GM18861 (cell line): ENCODE measurements around the gene SYNJ2.

Experiments
- ATAC-seq: cut with Tn5 transposase; IDR thresholded peaks from one replicate; pipeline ENCODE4 v1.9.1; 2021; ENCODE audit not compliant: unreplicated experiment

Gene SYNJ2

GRCh38 chr6:157978021-157978783 lies 3.5 kb upstream of the SYNJ2 start:
- no peak for ATAC-seq

GRCh38 chr6:157980288-157981131 lies 1.2 kb upstream of the SYNJ2 start:
- ATAC-seq, result no peak

- peak; percentile 5 for ATAC-seq
Measured at GRCh38 chr6:157981132-157981394, 600 bp upstream of the SYNJ2 start.

- ATAC-seq, result no peak
Measured at GRCh38 chr6:157982102-157982562, 469 bp downstream of the SYNJ2 start.

- no peak for ATAC-seq
Measured at GRCh38 chr6:157982563-157983405, 1.1 kb downstream of the SYNJ2 start.

- ATAC-seq, result no peak
Measured at GRCh38 chr6:157983406-157984119, 1.9 kb downstream of the SYNJ2 start.

GRCh38 chr6:157984128-157984527 lies 2.5 kb downstream of the SYNJ2 start:
- ATAC-seq, result no peak

- ATAC-seq, result no peak
Measured at GRCh38 chr6:157984686-157985225, 3.1 kb downstream of the SYNJ2 start.

- ATAC-seq, result no peak
Measured at GRCh38 chr6:157985378-157986155, 3.9 kb downstream of the SYNJ2 start.

- no peak for ATAC-seq
Measured at GRCh38 chr6:157987788-157988699, 6.4 kb downstream of the SYNJ2 start.

- ATAC-seq, result no peak
Measured at GRCh38 chr6:157988700-157989063, 7.0 kb downstream of the SYNJ2 start.

- no peak for ATAC-seq
Measured at GRCh38 chr6:157989541-157990289, 8.1 kb downstream of the SYNJ2 start.

GRCh38 chr6:157990321-157991066 lies 8.8 kb downstream of the SYNJ2 start:
- peak; percentile 46 for ATAC-seq

GRCh38 chr6:157991067-157991432 lies 9.4 kb downstream of the SYNJ2 start:
- no peak for ATAC-seq

GRCh38 chr6:157993076-157993475 lies 11.4 kb downstream of the SYNJ2 start:
- no peak for ATAC-seq

GRCh38 chr6:157994125-157994795 lies 12.6 kb downstream of the SYNJ2 start:
- no peak for ATAC-seq

GRCh38 chr6:157995458-157995857 lies 13.8 kb downstream of the SYNJ2 start:
- no peak for ATAC-seq
